Smooth muscle cell (in vitro differentiated cells): ENCODE measurements around the gene RGS3. TPM values are rescaled to one million over a fixed set of nuclear protein-coding genes. Genes with fewer than 3 reads are reported as not detected.

ENCODE experiments used
- DNase-seq: peaks from one replicate; lab custom pipeline; 2025; ENCODE audit not compliant: unreplicated experiment; lab: John Stamatoyannopoulos, UW
- H2AFZ ChIP-seq: fragments of 200-600 bp; sonication (generic); 2 replicates; pipeline ENCODE4 v1.6.0; 2016; ENCODE audit warnings: antibody characterized with exemption, low read depth, mild to moderate bottlenecking
- H3F3A ChIP-seq: fragments of 200-600 bp; sonication (generic); 2 replicates; pipeline ENCODE4 v1.6.0; 2017; ENCODE audit warnings: antibody characterized with exemption, low read depth
- H3K27ac ChIP-seq: fragments of 200-600 bp; sonication (generic); 2 replicates; pipeline ENCODE4 v1.5.1; 2016; ENCODE audit warnings: low read depth, mild to moderate bottlenecking
- H3K27me3 ChIP-seq: fragments of 200-600 bp; sonication (generic); 2 replicates; pipeline ENCODE4 v1.6.1; 2016; ENCODE audit warnings: low read depth, mild to moderate bottlenecking
- H3K36me3 ChIP-seq: fragments of 200-600 bp; sonication (generic); 2 replicates; pipeline ENCODE4 v1.5.1; 2016; ENCODE audit warnings: low read depth
- H3K4me1 ChIP-seq: fragments of 200-600 bp; sonication (generic); 2 replicates; pipeline ENCODE4 v1.5.1; 2016; ENCODE audit warnings: low read depth
- H3K4me2 ChIP-seq: fragments of 200-600 bp; sonication (generic); 2 replicates; pipeline ENCODE4 v1.6.0; 2016; ENCODE audit warnings: mild to moderate bottlenecking
- H3K4me3 ChIP-seq: fragments of 200-600 bp; sonication (generic); 2 replicates; pipeline ENCODE4 v1.5.1; 2016; ENCODE audit warnings: mild to moderate bottlenecking
- H3K79me2 ChIP-seq: fragments of 200-600 bp; sonication (generic); 2 replicates; pipeline ENCODE4 v1.6.0; 2016; ENCODE audit warnings: low read depth, mild to moderate bottlenecking
- H3K9ac ChIP-seq: fragments of 200-600 bp; sonication (generic); 2 replicates; pipeline ENCODE4 v1.6.0; 2016; ENCODE audit warnings: low read depth
- H3K9me3 ChIP-seq: fragments of 200-600 bp; sonication (generic); replicated peaks from 2 replicates; pipeline ENCODE4 v1.5.1; 2016; ENCODE audit warnings: low read depth
- H4K20me1 ChIP-seq: fragments of 200-600 bp; sonication (generic); 2 replicates; pipeline ENCODE4 v1.6.0; 2016; ENCODE audit warnings: low read depth
- CTCF ChIP-seq: fragments of 200-600 bp; sonication (generic); IDR thresholded peaks from 2 replicates; pipeline ENCODE4 v1.5.1; 2017; ENCODE audit warnings: borderline replicate concordance, mild to moderate bottlenecking, antibody characterized with exemption; ENCODE audit not compliant: insufficient read depth, poor library complexity, severe bottlenecking
- WGBS: methylation state at CpG from one replicate; pipeline ENCODE4 v1.1.7; 2016; ENCODE audit warnings: low lambda C conversion rate; 5-methylcytosine and 5-hydroxymethylcytosine counted together
- polyA plus RNA-seq: library from polyadenylated mRNA; unstranded; fragments of >200 nt; fragmentation: Nextera tagmentation; extraction: Ambion mirVana; gene quantifications from 2 replicates; pipeline ENCODE4 v1.2.1, GENCODE V29; 2016
- total RNA-seq: library from RNA; depleted of rRNA; stranded (reverse); fragments of >200 nt; gene quantifications from 2 replicates; pipeline ENCODE4 v1.2.3, GENCODE V29; 2014

The RGS3 gene
- total and polyA plus RNA-seq, 2 experiments from 2014 or later: 43.8 to 108 TPM

GRCh38 chr9:113514061-113514460, 50.5 kb downstream of the RGS3 start:
- H3K9me3 ChIP-seq: no peaks in the 10 kb centered on the region
- peaks cover 17% of the 10 kb centered on the region for H3F3A ChIP-seq
- H3K27me3 ChIP-seq: no peaks in the 10 kb centered on the region
- H3K9ac ChIP-seq: no peak overlapping the region
- no peak overlapping the region for H3K4me3 ChIP-seq
- no peak overlapping the region for H2AFZ ChIP-seq
- peaks cover 8% of the 10 kb centered on the region for H3K4me1 ChIP-seq
- no peaks in the 10 kb centered on the region for H3K36me3 ChIP-seq
- no peak overlapping the region for H3K27ac ChIP-seq
- H3K79me2 ChIP-seq: no peaks in the 10 kb centered on the region
- no peaks in the 10 kb centered on the region for H4K20me1 ChIP-seq
- 98% methylated on average over 12 of the region's 12 CpGs for WGBS
- DNase-seq: no peak
- no peak for TF ChIP-seq CTCF
- H3K4me2 ChIP-seq: no peak overlapping the region

- H3K27ac ChIP-seq: no peak overlapping the region
- no peaks in the 10 kb centered on the region for H3K9me3 ChIP-seq
- peaks cover 8% of the 10 kb centered on the region for H3K4me1 ChIP-seq
- H3K36me3 ChIP-seq: no peaks in the 10 kb centered on the region
- TF ChIP-seq CTCF: no peak
- WGBS: 77% methylated on average over 6 of the region's 6 CpGs
- H3K4me3 ChIP-seq: no peak overlapping the region
- H2AFZ ChIP-seq: no peak overlapping the region
- no peaks in the 10 kb centered on the region for H3K27me3 ChIP-seq
- no peak overlapping the region for H3K4me2 ChIP-seq
- no peak overlapping the region for H3K9ac ChIP-seq
- H3F3A ChIP-seq: peaks cover 17% of the 10 kb centered on the region
- no peak for DNase-seq
- no peaks in the 10 kb centered on the region for H3K79me2 ChIP-seq
- no peaks in the 10 kb centered on the region for H4K20me1 ChIP-seq
These were observed 51.2 kb downstream of the RGS3 start for GRCh38 chr9:113514748-113515147.

- Histone ChIP-seq H3K9ac (no peak overlapping the region), H3K27me3 (no peaks in the 10 kb centered on the region), H3K9me3 (no peaks in the 10 kb centered on the region), H3K27ac (no peak overlapping the region), H4K20me1 (no peaks in the 10 kb centered on the region), H3K36me3 (no peaks in the 10 kb centered on the region), H3K4me2 (no peak overlapping the region), H2AFZ (no peak overlapping the region), H3F3A (peaks cover 14% of the 10 kb centered on the region), H3K4me1 (peaks cover 8% of the 10 kb centered on the region), H3K4me3 (no peak overlapping the region), H3K79me2 (no peaks in the 10 kb centered on the region)
- 46% methylated on average over 4 of the region's 4 CpGs for WGBS
- no peak for DNase-seq
- TF ChIP-seq CTCF: no peak
These were observed 52.3 kb downstream of the RGS3 start for GRCh38 chr9:113515862-113516261.

GRCh38 chr9:113516840-113517577, 53.5 kb downstream of the RGS3 start:
- no peak overlapping the region for H3K9ac ChIP-seq
- peaks cover 2% of the 10 kb centered on the region for H3K4me1 ChIP-seq
- H3K9me3 ChIP-seq: no peaks in the 10 kb centered on the region
- no peak overlapping the region for H2AFZ ChIP-seq
- no peaks in the 10 kb centered on the region for H3K27me3 ChIP-seq
- peak overlapping the region; percentile 12 for H3K27ac ChIP-seq
- peak overlapping the region; percentile 1 for H3K4me2 ChIP-seq
- no peaks in the 10 kb centered on the region for H4K20me1 ChIP-seq
- H3F3A ChIP-seq: peaks cover 11% of the 10 kb centered on the region
- 25% methylated on average over 7 of the region's 8 CpGs for WGBS
- DNase-seq: no peak
- no peak for TF ChIP-seq CTCF
- H3K4me3 ChIP-seq: no peak overlapping the region
- no peaks in the 10 kb centered on the region for H3K79me2 ChIP-seq
- H3K36me3 ChIP-seq: no peaks in the 10 kb centered on the region
